GM18907 (cell line): ENCODE measurements around the gene TANC1.

Experiments used
- ATAC-seq: cut with Tn5 transposase; IDR thresholded peaks from one replicate; pipeline ENCODE4 v1.9.1; 2021; ENCODE audit warnings: mild to moderate bottlenecking, moderate library complexity; ENCODE audit not compliant: unreplicated experiment

TANC1 gene

GRCh38 chr2:158993721-158994587 lies 25.5 kb downstream of the TANC1 start:
- ATAC-seq, result no peak

GRCh38 chr2:158994920-158995676 lies 26.7 kb downstream of the TANC1 start:
- ATAC-seq, result peak; percentile 58

GRCh38 chr2:158995677-158996049 lies 27.2 kb downstream of the TANC1 start:
- no peak for ATAC-seq

DNA sequence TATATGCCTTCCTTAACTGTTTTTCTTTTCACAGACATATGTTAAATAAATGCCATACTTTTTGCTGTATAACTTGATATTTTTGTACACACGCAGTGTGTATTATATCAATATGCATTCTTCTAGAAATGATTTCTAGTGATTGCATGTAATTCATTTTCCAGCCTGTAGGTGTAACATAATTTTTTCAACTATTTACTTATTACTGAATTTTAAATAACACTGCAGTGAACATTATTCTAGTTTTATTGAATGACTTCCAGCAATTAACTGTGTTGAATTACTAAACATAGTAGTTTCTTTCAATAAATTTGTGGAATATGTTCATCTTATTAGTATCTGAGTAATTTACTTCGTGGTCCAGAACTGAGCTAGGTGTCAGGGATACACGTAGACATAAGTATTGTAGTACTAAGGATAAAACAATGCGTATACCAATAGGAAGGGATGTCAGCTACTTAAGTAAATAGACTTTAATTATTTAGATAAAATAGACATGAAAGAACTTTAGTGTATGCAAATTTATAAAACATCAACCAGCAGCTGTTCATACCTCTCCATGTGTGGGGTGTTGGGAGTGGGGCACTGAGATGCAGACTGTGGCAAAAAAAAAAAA lies 28.0 kb downstream of the TANC1 start:
- no peak for ATAC-seq

- no peak for ATAC-seq
Observed at GRCh38 chr2:158997037-158997790, 28.8 kb downstream of the TANC1 start.

DNA sequence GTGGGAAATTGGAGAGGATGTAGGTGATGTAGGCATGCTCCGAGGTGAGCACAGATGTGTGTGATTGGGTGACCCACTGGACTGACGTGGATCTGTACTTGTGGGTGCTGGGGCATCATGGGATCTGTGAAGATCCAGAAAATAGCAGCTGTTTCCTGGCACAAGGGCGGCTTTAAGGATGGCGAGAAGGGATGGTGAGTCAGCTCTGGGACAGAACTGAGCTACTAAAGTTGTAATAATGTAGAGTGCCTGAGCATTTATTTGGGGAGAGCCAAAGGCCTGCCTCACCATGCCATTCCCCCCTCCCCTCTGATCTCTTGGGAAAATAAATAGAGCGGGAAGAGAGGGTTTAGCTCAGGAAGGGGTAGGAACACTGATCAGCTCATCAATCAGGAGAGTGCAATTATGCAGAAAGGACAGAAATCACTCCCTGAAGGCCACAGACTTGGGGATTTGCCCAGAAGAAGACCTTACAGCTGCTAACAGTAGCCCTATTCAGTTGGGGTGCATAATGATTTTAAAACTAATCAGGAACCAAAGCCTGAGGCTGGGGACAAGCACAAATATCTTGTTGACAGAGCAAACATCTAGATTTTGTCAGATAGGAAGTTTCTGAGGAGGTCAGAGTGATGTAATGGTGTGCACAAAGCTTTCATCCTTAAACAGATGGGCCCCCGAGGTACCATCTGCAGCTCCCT lies 30.3 kb downstream of the TANC1 start:
- ATAC-seq, result no peak

DNA sequence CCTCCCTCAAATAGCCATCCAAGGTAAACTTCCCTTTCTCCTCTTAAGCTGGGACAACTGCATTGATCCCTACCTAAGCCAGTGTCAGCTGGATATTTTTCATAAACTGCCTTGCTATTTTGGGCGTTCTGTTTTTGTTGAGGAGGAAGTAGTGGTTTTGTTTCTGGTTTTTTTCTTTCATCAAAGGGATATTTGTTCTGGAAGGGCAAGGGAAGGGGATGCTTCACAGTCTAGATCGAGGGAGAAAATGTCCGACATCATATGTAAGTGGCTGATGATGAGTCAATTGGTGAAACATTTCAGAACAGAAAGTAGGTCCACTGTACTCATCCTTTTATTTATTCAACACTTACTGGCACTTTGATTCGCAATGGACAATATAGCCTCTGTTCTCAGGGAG lies 31.0 kb downstream of the TANC1 start:
- ATAC-seq, result no peak

DNA sequence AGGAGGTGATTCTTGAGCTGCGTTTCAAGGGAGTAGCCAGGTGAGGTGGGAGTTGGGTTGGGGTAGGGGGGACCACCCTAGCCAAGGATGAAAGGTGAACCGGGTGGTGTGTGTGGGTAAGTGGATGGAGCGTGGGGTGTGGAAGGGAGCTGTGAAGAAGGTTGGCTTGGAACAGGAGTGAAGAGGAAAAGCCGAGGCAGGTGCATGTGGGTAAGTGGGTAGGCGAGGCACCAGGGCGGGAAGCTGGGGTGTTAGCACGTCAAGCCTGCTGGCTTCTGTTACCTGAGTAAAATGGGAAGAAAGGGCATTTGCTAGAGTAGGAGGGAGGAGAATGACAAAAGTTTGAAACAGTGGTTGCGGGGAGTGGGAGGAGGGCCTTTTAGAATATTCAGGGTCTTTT lies 31.6 kb downstream of the TANC1 start:
- no peak for ATAC-seq

GRCh38 chr2:159002462-159003111 lies 34.1 kb downstream of the TANC1 start:
- no peak for ATAC-seq

DNA sequence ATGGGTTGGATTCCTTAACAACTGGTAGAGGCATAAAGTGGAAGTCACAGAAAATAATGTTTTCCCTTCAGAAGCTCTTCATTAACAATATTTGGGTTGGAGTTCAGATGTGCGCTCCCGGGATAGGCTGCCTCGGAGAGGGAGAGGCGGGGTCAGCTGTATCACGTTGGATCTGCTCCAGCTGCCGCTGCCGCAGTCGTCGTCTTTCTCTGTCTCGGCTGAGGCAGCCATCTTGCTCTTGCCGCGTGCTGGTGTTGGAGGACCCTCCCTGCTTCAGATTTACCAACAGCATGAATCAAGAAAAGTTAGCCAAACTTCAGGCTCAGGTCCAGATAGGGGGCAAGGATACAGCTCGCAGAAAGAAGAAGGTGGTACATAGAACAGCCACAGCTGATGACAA lies 35.1 kb downstream of the TANC1 start:
- no peak for ATAC-seq

GRCh38 chr2:159004849-159005248 lies 36.4 kb downstream of the TANC1 start:
- ATAC-seq, result no peak

GRCh38 chr2:159009940-159010339 lies 41.5 kb downstream of the TANC1 start:
- ATAC-seq, result no peak

- ATAC-seq, result no peak
Observed at GRCh38 chr2:159010340-159010739, 41.9 kb downstream of the TANC1 start.

GRCh38 chr2:159010963-159011362 lies 42.5 kb downstream of the TANC1 start:
- no peak for ATAC-seq

GRCh38 chr2:159012142-159012541 lies 43.7 kb downstream of the TANC1 start:
- no peak for ATAC-seq

- no peak for ATAC-seq
Observed at GRCh38 chr2:159013103-159013502, 44.7 kb downstream of the TANC1 start.

GRCh38 chr2:159015174-159015573 lies 46.7 kb downstream of the TANC1 start:
- no peak for ATAC-seq

- no peak for ATAC-seq
Observed at GRCh38 chr2:159015823-159016222, 47.4 kb downstream of the TANC1 start.

GRCh38 chr2:159017837-159018236 lies 49.4 kb downstream of the TANC1 start:
- ATAC-seq, result no peak

DNA sequence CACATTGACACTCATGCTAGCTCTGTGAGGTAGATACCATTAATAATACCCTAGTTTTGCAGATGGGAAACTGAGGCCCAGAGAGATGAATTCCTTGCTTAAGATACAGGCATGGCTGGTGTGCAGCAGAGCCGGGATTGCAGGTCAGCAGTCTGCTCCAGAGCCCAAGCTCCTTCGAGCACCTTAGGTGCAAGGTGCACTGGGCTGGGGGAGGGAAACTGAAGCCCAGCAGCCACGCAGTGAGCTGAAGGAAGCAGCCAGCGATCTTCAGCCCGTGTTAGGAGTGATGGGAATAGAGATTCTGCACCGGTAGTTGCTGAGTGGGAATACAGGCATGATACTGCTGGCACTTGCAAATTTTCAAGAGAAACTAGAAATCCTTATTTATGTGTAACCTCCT lies 50.6 kb downstream of the TANC1 start:
- ATAC-seq, result no peak
